D721Med (cell line): ENCODE results near the gene EDA.

ENCODE experiments used
- DNase-seq: peaks from one replicate; pipeline ENCODE4 v3.0.0; 2011; ENCODE audit warnings: low spot score; ENCODE audit not compliant: insufficient read length
- FAIRE-seq: peaks from 2 replicates; lab custom pipeline; 2011; peaks lifted over from hg19 to GRCh38; lab: Jason Lieb, UNC
- TF ChIP-seq, protein P1 (sequence below): IDR thresholded peaks from 2 replicates; pipeline ENCODE4 v1.5.1; 2012; ENCODE audit warnings: mild to moderate bottlenecking, control low read depth; ENCODE audit not compliant: insufficient read depth; ENCODE audit errors: missing control alignments

EDA gene

GRCh38 chrX:70042399-70043371 is 426.8 kb downstream of the EDA start:
- DNase-seq, result no peak
- TF ChIP-seq, protein P1, sequence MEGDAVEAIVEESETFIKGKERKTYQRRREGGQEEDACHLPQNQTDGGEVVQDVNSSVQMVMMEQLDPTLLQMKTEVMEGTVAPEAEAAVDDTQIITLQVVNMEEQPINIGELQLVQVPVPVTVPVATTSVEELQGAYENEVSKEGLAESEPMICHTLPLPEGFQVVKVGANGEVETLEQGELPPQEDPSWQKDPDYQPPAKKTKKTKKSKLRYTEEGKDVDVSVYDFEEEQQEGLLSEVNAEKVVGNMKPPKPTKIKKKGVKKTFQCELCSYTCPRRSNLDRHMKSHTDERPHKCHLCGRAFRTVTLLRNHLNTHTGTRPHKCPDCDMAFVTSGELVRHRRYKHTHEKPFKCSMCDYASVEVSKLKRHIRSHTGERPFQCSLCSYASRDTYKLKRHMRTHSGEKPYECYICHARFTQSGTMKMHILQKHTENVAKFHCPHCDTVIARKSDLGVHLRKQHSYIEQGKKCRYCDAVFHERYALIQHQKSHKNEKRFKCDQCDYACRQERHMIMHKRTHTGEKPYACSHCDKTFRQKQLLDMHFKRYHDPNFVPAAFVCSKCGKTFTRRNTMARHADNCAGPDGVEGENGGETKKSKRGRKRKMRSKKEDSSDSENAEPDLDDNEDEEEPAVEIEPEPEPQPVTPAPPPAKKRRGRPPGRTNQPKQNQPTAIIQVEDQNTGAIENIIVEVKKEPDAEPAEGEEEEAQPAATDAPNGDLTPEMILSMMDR, result no peak
- FAIRE-seq, result no peak

GRCh38 chrX:70043685-70044084 is 427.8 kb downstream of the EDA start:
- TF ChIP-seq, protein P1, result no peak
- FAIRE-seq (no peak), DNase-seq (no peak)

DNA sequence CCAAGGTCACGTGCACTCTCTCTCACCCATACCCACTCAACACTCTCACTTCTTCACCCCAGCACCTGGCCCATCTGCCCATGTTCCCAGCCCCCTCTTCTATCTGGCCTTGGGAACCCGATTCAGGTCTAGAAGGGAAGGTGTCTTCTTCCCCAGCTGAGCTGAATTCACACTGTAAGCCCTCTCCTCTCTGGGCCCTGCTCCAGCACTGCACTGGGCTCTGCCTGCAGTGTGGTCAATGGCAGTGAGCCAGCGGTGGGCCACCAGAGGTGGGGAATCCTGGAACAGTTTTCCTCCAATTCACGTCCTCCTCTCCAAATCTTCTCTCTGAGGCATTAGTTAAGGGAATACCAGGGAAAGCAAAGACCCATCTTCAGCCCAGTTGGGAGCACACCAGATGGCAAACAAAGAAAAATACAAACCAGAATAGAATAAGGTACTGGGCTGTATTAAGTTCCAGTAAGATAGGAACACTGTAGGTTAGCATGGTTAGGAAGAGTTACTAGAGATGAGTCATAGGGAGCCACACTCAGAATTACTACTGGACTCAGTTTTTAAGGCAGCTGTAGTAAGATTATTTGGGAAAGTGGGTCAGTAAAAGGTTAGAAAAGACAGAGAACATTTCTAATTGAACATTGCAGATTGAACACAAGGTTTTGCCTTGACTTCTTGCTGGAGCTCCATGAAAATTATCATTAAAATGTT is 428.8 kb downstream of the EDA start:
- no peak for DNase-seq
- no peak for FAIRE-seq

DNA sequence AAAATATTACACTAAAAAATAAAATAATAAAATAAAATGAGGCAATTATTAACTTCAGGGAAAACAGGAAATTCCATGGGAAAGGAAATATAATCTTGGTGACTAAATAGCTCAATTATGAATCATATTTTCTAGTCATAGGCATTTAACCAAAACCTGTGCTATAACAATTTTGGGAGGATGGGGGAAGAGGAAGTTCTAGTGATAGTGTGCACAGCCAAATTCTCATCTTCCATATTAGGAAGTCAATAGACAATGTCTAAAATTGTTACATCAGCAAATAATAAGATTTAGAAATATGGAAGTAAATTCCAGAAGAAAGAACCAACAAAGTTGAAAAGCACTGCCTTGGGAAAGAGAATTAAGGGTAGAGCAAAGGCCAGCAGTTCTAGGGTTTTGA is 431.1 kb downstream of the EDA start:
- DNase-seq (no peak), FAIRE-seq (no peak)
- TF ChIP-seq, protein P1, result no peak

More for the DNA sequence above, 428.8 kb downstream of the EDA start:
- TF ChIP-seq, protein P1, result no peak

- no peak for DNase-seq
- TF ChIP-seq, protein P1, result no peak
- FAIRE-seq, result no peak
Observed at GRCh38 chrX:70049406-70049805, 433.5 kb downstream of the EDA start.

- DNase-seq, result no peak
- no peak for FAIRE-seq
- TF ChIP-seq, protein P1, result no peak
Observed at GRCh38 chrX:70049925-70050324, 434.0 kb downstream of the EDA start, which contains the start of gene AWAT2. Gene AWAT2 (minus strand): TSS chrX:70049938. CDS start chrX:70049932, 6 bp downstream.
